GM12874 (cell line): ENCODE measurements around the gene PEPD.

Source experiments
- TF ChIP-seq, protein P1 (sequence below): IDR thresholded peaks from 2 replicates; pipeline ENCODE4 v1.5.1; 2011; ENCODE audit warnings: low read depth, mild to moderate bottlenecking, control low read depth, low read length, moderate library complexity; ENCODE audit not compliant: insufficient read depth

PEPD gene

DNA sequence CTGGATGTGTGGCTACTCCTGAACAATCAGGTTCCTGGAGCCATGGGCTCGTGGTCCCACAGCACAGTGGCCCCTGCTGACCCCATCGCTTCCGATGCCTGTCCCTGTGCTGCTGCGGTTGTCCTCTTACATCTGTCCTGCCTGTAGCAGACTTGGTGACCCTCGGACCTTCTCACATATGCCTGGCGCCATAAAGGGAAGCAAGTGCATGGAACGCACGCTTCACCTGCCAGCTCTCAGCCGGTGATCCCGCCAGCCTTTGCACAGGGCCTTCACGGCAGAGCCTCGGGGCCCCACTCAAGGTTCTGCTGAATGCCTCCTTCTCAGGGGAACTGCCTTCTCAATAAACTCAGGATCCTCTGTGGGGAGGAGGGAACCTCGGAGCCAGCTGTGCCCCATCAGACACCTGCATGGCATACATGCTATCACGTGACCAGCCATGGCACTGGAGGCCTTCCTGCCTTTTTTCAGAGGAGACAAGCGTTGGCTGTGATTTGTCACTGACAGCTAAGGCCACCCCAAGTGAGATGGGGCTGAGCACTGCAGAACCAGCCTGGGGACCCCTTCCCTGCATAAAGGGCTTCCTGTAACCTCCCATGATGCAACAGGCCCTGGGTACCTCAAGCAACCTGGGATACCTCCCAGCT, 24.3 kb downstream of the PEPD start:
- TF ChIP-seq, protein P1, sequence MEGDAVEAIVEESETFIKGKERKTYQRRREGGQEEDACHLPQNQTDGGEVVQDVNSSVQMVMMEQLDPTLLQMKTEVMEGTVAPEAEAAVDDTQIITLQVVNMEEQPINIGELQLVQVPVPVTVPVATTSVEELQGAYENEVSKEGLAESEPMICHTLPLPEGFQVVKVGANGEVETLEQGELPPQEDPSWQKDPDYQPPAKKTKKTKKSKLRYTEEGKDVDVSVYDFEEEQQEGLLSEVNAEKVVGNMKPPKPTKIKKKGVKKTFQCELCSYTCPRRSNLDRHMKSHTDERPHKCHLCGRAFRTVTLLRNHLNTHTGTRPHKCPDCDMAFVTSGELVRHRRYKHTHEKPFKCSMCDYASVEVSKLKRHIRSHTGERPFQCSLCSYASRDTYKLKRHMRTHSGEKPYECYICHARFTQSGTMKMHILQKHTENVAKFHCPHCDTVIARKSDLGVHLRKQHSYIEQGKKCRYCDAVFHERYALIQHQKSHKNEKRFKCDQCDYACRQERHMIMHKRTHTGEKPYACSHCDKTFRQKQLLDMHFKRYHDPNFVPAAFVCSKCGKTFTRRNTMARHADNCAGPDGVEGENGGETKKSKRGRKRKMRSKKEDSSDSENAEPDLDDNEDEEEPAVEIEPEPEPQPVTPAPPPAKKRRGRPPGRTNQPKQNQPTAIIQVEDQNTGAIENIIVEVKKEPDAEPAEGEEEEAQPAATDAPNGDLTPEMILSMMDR: no peak

DNA sequence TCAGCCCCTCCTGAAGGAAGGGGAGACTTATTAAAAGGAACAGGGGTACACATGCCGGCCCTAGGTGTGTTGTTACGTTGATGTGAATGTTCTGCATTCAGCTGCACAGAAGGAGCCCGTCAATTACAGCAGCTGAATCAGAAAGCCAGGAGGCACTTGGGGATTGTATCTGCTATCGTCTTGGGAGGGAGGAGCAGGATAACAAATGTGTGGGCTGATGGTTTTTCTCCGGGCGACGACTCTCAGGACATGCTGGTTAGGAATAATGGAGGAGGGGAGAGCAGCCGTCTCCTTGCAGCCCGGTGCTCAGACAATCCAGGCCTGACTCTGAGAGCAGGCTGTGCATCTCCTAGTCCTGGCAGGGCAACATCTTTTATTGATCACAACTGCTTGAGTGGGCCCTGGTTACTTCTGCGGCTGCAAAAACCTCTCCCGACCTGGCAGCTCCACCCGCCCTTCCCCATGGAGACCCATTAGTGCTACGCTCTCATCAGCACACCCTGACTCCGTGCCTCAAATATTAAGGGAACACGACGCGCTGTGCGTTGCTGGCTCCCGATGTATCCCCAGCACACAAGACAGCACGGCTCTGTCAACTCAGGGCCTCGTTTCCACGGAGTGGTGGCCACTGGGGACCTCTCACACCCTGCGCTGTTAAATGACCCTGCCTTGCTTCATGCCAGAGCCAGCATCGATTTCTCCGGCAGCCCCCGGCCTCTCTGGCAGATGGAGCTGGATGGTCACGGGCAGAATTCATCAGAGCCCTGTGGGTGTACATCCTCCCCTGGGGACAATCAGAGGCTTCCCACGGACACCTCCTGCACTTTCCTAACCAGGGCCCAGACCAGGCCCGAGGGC, 25.3 kb downstream of the PEPD start:
- TF ChIP-seq, protein P1: no peak

- TF ChIP-seq, protein P1: no peak
These were observed 28.0 kb downstream of the PEPD start for GRCh38 chr19:33493401-33494275.

GRCh38 chr19:33492951-33493350, 28.6 kb downstream of the PEPD start:
- TF ChIP-seq, protein P1: no peak

- TF ChIP-seq, protein P1: no peak
These were observed 29.5 kb downstream of the PEPD start for GRCh38 chr19:33492090-33492489.

- TF ChIP-seq, protein P1: no peak
These were observed 31.5 kb downstream of the PEPD start for GRCh38 chr19:33490041-33490451.

GRCh38 chr19:33488826-33489225, 32.8 kb downstream of the PEPD start:
- TF ChIP-seq, protein P1: no peak
